ENCODE results near the gene MT1B.

DNA sequence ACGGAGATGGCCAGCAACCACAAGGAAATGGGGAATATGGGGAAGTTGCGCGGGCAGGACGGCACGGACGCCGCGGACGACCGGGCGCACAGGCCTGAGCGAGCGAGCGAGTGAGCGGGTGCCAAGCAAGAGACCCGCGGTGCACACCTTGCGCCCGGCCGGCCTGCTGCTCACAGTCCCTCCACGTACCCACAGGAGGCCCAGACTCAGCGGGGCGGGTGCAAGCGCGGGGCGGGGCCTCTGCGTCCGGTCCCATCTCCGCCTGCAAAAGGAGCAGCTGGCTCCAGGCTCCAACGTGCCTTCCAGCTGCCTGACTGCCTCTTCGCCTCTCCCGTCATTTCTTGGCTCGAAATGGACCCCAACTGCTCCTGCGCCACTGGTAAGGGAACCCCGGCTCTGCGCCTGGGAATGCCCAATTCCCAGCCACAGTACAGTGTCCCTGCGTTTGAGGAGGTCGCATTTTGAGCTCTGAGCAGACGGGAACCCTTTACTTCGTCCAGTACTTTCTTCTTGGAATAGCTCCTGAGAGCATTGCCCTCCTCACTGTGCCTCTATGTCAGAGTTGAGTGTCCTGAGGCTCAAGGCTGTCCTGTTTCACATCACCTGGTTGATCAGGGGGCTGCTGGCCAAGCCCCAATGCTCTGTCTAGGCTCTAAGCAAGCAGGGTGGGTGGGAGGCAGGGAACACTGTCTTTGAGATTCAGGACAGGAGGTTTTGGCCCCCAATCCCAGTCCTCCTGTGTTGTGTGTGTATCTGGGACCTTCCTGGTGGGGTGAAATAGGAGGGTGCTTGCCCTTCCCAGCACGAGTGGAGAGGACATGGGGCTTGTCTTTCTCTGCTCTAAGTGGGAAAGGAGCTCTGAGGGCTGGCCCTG is 34.2 kb upstream of the MT1B start:
- TF ChIP-seq, protein P1, sequence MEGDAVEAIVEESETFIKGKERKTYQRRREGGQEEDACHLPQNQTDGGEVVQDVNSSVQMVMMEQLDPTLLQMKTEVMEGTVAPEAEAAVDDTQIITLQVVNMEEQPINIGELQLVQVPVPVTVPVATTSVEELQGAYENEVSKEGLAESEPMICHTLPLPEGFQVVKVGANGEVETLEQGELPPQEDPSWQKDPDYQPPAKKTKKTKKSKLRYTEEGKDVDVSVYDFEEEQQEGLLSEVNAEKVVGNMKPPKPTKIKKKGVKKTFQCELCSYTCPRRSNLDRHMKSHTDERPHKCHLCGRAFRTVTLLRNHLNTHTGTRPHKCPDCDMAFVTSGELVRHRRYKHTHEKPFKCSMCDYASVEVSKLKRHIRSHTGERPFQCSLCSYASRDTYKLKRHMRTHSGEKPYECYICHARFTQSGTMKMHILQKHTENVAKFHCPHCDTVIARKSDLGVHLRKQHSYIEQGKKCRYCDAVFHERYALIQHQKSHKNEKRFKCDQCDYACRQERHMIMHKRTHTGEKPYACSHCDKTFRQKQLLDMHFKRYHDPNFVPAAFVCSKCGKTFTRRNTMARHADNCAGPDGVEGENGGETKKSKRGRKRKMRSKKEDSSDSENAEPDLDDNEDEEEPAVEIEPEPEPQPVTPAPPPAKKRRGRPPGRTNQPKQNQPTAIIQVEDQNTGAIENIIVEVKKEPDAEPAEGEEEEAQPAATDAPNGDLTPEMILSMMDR (IDR thresholded peaks at IDR 0.05), result peak in 1 of 6 experiments; percentile 17
- peak in 1 of 4 donors; percentile 24 for TF ChIP-seq POLR2A (IDR thresholded peaks at IDR 0.05)

Data from esophagus squamous epithelium (tissue), 4 donors.